Measurements from ENCODE around the gene FLNC.

GRCh38 chr7:128832880-128833147, 2.6 kb downstream of the FLNC start:
- no peak for TF ChIP-seq NFRKB (IDR thresholded peaks at IDR 0.05)
- no peak for TF ChIP-seq TARDBP (IDR thresholded peaks at IDR 0.05)
- no peak for TF ChIP-seq BHLHE40 (IDR thresholded peaks at IDR 0.05; ENCODE audit: borderline replicate concordance)
- TF ChIP-seq FOXA1 (IDR thresholded peaks at IDR 0.05) = no peak
- no peak for TF ChIP-seq CTBP1 (IDR thresholded peaks at IDR 0.05; ENCODE audit: borderline replicate concordance)
- TF ChIP-seq SP1 (IDR thresholded peaks at IDR 0.05) = no peak
- no peak for TF ChIP-seq L3MBTL2 (conservative IDR thresholded peaks at IDR 0.05)
- no peak for TF ChIP-seq FOXM1 (IDR thresholded peaks at IDR 0.05; ENCODE audit: borderline replicate concordance)
- TF ChIP-seq SUZ12 (IDR thresholded peaks at IDR 0.05) = no peak
- TF ChIP-seq HDGF (IDR thresholded peaks at IDR 0.05; ENCODE audit: borderline replicate concordance) = no peak
- no peak for TF ChIP-seq ZNF384 (IDR thresholded peaks at IDR 0.05)
- no peak for TF ChIP-seq ARNT (IDR thresholded peaks at IDR 0.05)
